NCI-H2171 (cell line): ENCODE measurements around the gene CYTH1.
A peak's percentile ranks its signal among the peaks of the same experiment; 100 is the strongest.
"Not testable (repeated sequence)": the region's sequence is repeated elsewhere in the genome, so short reads cannot be mapped to it uniquely, and the experiment has no call there.

Source experiments
- DNase-seq: peaks from one replicate; lab custom pipeline; 2025; lab: John Stamatoyannopoulos, UW

Gene CYTH1

DNA sequence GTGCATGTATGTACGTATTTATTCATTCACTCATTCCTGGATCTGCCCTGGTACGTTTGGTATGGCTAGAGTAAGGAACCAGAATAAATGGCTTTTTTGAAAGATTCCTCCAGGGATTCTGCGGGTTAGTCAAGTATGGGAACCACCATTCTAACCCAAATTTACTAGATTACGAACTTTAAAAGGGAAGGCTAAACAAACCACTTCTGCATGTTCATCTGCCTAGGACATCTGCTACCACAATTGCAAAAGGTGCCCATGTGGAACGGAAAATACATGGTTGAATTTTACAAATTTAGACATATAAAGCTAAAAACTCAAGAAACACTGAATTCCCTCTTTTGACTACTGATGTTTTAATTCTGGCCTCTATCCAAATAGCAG lies 22.1 kb downstream of the CYTH1 start:
- no peak for DNase-seq

DNA sequence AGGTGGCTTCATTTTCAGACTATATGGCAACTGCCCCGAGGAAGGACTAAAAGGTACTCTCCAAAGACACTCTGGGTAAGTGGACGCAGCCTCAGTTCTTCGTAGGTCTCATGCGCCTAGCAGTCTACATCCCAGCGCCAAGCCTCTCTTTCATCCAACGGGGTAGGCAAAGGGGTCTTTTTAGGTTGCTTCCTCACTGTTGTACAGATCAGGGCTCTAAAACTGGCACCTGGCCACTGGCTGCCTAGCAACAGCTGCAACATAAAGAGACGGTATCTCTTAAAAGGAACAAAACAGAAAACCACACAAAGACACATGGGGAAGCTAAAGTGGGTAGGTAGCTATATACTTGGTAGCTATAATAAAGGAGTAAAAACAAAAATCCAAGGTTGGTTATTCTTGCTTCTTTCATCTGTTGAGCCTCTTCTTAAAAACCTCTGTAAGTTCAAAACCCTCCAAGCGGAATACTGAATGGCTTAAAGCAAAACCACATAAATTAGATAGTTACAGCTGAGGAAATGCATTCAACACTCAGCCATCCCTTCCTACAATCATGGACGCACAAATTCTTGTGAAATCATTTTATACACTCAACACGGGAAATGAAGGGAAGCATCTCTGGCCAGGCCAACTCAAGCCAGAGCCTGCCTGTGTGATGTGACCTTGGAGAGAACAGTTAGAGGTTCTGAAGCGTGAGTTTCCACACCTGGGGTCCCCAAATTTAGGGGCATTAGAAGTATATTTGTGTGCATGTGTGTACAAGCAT lies 22.7 kb downstream of the CYTH1 start:
- peak; percentile 40 for DNase-seq

- no peak for DNase-seq
Measured at GRCh38 chr17:78753316-78754250, 28.5 kb downstream of the CYTH1 start.

- no peak for DNase-seq
Measured at GRCh38 chr17:78751447-78752161, 30.5 kb downstream of the CYTH1 start.

- not testable (repeated sequence) for DNase-seq
Measured at GRCh38 chr17:78751000-78751399, 31.1 kb downstream of the CYTH1 start.

DNA sequence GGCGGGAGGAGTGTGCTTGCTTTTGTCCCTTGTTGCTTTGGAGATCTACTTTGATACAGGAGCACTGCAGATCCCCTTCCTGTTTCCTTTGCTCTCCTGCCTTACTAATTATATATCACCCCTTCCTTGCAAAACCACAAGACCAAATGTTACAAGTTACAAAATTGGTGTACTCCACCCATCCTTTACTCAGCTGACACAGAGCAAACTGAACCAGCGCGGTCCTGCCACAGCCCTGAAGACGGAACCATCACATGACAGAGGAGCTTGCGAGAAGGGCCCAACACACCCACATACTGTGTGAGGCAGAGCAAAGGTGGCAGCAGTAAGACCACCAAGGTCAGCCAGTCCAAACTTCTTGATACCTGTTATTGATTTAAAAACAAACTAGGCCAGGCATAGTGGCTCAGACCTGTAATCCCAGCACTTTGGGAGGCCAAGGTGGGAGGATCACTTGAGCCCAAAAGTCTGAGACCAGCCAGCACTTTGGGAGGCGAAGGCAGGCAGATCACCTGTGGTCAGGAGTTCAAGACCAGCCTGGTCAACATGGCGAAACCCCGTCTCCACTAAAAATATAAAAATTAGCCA lies 33.2 kb downstream of the CYTH1 start:
- DNase-seq, result no peak

DNA sequence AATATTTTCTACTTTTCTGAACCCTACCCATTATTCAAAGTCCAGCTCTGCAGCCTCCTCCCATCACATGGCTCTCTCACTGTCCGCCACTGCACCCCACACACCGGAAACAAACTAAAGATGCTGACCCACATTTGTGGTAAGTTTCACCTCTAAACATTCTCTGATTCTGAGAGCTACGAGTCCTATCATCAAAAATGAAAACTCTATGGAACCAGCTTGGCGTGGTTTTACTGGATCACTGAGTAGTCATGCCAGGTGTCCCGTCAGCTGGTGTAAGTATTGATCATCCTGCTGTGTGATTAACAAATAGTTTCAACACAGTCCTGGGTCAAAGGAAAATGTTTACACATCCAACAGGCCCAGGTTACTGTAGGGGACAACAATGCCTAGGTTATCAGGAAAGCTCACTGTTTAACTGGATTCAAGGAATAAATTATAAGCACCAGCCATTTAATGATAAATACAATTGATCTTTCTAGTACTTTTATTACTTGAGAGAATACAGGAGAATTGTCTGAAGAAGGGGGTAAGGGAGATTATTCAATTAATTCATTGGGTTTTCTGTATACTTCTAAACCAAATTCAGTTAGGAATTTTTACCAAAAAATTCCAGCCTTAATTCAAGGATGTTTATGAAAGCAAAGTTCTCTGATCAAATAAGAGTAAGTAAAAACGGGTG lies 33.9 kb downstream of the CYTH1 start:
- DNase-seq, result no peak

DNA sequence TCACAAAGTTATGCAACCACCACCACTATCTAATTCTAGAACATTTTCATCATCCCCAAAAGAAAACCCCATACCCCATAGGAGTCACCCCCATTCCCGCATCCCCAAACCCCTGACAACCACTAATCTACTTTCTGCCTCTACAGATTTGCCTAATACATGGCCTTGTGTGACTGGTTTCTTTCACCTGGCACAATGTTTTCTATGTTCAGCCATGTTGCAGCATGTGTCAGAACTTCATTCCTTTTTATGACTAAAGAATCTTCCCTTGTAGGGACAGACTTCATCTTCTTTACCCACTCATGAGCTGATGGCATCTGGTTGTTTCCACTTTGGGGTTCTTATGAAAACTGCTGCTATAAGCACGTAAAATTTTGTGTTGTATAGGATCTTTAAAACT lies 34.6 kb downstream of the CYTH1 start:
- DNase-seq, result no peak

- no peak for DNase-seq
Measured at GRCh38 chr17:78746949-78747269, 35.2 kb downstream of the CYTH1 start.

DNA sequence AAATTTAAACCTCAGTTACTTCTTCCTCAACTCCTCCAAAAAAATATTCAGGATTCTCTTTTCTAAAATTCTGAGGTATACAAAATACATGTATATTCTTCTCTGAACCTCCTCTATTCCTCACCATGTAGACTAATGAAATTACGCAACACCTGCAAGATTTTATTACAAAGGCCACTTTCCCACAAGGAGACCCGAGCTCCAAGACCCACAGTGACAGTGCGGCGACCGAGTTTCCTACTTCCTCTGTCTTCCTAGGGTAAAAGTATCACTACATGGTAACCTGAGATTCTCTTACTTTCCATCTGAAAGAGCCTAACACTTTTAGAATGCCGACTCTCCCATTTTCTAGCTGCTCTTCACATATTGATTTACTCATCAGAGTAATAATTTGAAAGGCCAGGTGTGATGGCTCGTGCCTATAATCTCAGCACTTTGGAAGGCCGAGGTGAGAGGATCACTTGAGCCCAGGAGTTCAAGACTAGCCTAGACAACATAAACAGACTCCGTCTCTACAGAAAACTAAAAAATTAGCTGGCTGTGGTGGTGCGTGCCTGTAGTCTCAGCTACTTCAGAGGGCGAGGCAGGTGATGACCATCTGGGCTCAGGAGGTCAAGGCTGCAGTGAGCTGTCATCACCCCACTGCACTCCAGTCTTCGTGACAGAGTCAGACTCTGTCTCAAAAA lies 35.7 kb downstream of the CYTH1 start:
- DNase-seq, result no peak

GRCh38 chr17:78745407-78746088 lies 36.5 kb downstream of the CYTH1 start:
- no peak for DNase-seq

DNA sequence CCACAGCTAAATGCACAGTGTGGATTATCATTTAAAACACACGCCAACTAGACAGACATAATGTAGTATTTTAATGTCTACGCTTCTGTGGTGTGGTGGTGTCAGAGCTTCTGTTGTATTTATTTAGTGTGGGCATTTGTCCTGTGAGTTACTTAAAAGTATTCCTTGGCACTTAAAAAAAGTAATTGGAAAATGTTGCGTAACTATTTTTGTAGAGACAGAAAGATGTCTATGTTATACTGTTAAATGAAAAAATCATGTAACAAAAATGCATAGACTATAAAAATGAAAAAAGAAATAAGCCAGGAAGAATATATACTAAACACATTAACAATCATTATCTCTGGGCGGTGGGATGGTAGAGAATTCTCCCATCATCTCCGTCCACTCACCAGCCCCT lies 39.2 kb downstream of the CYTH1 start:
- DNase-seq, result no peak

GRCh38 chr17:78741644-78742284 lies 40.3 kb downstream of the CYTH1 start:
- no peak for DNase-seq

DNA sequence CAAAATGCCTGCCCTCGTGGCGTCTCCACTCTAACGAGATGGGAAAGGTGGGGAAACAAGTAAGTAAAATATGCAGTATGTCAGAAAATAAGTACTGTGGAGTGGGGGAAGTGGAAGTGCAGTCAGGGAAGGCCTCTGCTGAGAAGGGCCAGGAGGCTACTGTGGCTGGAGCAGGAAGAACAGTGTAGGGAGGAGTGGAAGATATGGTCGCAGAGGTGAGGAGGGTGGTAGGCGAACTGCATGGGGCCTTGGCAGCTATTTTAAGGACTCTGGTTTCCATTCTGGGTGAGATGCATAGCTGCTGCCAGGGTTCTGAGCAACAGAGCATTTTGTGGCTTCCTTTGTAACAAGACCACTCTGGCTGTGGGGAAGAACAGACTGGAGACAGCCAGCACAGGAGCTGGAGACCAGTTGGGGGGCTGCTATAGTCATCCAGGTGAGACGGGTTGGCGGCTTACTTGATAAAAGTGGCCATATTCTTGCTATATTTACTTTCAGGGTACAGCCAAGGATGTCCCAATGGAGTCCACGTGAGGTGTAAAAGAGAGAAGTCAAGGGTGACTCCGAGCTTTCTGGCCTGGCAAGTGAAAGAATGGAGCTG lies 42.6 kb downstream of the CYTH1 start:
- DNase-seq, result no peak

DNA sequence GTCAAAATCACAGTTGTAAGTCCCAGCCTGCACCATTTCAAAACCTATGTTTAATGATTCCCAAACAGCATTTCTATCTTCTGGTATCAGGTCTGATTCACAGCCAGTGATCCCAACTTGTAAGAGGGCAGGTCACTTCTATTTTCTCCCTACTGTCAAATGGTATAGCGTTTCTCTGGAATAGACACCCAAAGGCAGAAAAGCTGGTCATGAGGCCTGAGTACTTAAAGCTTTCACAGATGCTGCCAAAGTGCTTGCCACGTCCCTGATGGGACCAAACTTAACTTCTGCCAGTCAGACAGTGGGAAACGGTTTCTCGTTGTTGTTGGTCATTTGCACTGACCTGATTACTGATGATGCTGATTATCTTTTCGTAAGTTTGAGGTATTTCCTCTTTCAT lies 43.4 kb downstream of the CYTH1 start:
- DNase-seq, result no peak

- no peak for DNase-seq
Measured at GRCh38 chr17:78738278-78738677, 43.8 kb downstream of the CYTH1 start.

DNA sequence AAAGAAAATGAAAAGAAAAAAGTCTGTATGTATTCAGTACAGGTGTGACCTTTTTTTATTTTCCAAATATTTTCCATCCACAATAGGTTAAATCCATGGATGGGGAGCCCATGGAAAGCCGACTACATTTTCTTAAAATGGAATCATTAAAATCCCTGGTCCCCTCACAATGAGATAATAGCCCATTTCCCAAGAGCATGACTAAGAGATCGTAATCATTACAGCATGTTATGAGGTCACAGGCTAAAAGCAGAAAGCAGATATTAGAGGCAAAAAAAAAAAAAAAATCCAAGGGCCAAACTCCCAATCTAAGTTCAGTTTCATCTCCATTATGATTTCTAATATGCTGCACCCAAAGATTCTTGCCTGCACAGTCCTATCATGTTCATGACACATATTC lies 44.7 kb downstream of the CYTH1 start:
- DNase-seq, result no peak

- peak; percentile 59 for DNase-seq
Measured at GRCh38 chr17:78736526-78737079, 45.5 kb downstream of the CYTH1 start.

DNA sequence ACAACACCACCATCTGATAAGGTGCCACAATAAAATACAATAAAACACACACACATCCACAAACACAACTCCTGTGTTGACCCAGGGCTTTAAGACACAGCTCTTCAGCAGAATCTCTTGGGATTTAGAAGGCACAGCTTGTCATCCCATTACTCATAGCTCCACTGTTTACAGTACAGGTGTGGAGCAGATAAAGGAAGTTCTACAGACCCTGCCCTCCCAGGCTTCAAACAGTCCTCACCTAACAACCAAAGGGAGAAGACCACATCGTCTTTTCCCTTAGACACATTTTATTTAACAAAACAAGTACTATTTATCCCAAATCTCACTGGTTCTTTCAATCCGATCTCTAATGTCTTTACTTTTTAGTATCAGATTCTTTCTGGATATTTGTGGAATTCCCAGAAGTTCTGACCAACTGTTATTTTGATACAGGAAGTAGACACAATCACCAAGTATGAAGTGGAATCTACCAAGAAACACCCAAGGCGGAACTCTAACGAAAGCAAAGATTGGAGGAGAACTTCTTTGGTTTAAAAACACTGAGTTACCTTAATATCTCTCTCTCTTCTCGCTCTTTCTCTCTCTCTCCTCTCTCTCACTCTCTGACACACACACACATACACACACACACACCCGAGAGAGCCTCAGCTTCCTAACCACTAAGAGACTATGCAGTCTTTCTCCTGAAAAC lies 46.1 kb downstream of the CYTH1 start:
- no peak for DNase-seq
